ENCODE data around the gene JAML.
"Not testable (repeated sequence)": the region's sequence is repeated elsewhere in the genome, so short reads cannot be mapped to it uniquely, and the experiment has no call there.

Gene JAML

GRCh38 chr11:118192817-118193216 is 32.0 kb downstream of the JAML start:
- not testable (repeated sequence) for DNase-seq

GRCh38 chr11:118190942-118191506 is 33.8 kb downstream of the JAML start:
- DNase-seq: not testable (repeated sequence)

GRCh38 chr11:118186346-118187107 is 38.3 kb downstream of the JAML start:
- DNase-seq: no peak

DNA sequence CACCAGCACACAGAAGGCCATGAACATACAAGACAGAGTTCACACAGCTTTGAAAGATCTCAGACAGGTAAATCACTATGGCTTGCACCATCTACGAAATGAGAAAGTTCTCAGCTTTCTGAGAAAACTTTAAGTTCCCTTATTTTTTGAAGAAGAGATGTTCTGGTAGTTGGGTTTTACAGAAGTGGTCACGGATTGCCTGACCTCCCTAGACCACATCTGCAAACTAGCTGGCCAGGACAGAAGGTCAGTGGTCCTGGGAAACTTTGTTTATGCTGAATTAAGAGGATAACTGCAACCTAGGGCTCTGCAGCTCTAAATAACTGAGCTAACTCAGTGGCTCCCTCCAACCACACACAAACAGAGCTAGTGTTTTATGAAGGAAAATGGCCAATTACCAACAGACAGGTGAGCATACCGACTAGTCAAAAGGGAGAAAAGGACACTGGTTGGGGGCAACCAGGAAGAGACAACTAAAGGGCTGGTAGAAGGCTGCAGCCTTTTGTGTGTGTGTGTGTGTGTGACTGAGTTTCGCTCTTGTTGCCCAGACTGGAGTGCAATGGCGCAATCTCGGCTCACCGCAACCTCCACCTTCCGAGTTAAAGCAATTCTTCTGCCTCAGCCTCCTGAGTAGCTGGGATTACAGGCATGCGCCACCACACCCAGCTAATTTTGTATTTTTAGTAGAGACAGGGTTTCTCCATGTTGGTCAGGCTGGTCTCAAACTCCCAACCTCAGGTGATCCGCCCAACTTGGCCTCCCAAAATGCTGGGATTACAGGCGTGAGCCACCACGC is 39.8 kb downstream of the JAML start:
- no peak for DNase-seq

DNA sequence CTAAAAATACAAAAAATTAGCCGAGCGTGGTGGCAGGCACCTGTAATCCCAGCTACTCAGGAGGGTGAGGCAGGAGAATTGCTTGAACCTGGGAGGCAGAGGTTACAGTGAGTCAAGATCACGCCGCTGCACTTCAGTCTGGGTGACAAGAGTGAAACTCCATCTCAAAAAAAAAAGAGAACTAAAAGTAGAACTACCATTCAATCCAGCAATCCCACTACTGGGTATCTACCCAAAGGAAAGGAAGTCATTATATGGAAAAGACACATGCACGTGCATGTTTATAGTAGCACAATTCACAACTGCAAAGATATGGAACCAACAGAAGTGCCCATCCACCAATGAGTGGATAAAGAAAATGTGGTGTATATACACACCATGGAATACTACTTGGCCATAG is 41.1 kb downstream of the JAML start:
- not testable (repeated sequence) for DNase-seq

- DNase-seq: peak; percentile 8
Observed at GRCh38 chr11:118180300-118180703, 44.5 kb downstream of the JAML start.

DNA sequence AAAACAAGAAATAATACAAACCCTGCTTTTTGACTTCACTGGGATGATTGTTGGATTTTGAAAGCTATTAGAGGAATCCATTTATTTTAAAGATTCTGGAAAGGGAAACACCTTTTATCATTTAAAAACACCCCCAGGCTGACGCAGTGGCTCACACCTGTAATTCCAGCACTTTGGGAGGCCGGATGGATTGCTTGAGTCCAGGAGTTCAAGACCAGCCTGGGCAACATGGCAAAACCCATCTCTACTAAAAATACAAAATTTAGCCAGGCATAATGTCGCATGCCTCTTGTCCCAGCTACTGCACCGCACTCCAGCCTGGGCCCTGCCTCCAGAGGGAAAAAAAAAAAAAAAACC is 48.1 kb downstream of the JAML start:
- DNase-seq: no peak

DNA sequence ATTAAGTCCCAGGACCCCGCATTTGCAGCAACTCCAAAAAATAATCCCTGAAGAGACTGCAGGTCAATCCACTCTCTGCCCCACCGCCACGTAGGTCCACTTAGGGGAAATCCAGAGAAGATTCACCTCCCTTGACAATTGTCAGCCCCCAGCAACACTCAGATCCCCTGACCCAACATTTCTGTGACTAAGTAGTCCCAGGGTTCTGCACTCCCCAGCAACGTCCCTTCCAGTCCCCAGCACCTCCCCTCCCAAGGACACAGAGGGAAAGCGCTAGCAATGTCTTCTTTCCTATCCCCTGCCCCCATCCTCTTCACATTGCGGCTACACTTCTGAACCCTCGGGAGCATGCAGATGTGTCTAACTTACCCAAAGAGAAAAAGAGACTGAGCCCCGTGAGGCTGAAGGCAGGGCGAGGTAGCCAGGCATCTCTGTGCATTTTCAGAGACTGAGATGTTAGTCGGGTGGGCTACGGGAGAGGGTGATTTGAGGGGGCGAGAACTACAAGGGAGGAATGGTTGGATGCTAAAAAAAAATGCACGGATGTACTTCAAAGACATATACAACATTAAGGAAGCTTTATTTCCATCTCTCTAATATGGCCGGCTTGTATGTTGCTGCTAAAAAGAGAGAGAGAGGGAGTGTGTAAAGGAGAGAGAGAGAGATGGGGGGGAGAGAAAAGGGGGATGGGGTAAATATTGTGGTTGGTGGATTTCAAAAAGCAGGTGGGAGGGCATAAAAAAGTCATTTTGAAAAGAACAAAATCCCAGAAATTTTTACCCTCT is 48.6 kb downstream of the JAML start, which contains the start of gene SCN2B:
Gene SCN2B (minus strand): TSS at position 647 of the 785 bp plus-strand sequence. CDS start 208 bp downstream, at position 439.
- DNase-seq: no peak

DNA sequence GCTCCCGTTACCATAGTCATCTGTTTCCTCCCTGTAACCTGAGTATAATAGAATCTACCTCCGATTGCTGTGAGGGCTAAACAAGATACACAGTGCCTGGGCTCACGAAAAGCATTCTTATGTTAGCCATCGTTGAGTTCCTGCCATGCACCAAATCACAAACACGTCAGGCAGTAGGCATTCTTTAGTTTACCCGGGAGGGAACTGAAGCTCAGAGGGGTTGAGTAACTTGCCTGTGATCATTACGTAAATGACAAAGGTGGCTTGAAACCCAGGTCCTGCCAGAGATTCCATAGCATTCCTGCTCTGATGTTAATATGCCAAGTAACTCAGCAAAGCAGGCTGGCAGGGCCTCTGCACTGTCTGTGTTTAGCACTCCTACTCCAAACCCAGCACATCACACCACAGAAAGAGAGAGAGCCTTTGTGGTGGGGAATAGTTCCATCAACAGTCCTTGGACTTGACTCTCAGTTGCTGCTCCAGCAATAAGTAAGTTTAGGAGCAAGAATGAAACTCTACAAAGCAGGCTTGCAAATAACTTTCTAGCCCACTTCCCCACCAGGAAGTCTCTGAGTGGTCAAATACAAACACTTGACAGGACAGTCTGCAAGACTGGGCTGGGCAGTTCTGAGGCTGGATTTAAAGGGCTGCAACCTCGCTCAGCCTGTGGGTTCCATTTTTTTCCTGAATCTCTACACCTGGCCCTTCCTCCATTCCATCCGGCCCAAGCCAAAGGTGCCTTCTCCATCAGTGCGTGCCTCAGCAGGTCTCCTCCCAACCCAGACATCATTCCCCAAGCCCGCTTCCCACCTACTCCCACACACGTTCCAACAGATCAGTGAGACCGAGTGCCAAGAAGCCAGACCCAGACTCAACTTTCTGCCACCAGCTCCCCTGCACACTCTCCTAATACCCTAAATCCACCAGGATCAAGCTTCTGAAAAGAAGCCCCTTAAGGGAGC is 49.5 kb downstream of the JAML start:
- no peak for DNase-seq

DNA sequence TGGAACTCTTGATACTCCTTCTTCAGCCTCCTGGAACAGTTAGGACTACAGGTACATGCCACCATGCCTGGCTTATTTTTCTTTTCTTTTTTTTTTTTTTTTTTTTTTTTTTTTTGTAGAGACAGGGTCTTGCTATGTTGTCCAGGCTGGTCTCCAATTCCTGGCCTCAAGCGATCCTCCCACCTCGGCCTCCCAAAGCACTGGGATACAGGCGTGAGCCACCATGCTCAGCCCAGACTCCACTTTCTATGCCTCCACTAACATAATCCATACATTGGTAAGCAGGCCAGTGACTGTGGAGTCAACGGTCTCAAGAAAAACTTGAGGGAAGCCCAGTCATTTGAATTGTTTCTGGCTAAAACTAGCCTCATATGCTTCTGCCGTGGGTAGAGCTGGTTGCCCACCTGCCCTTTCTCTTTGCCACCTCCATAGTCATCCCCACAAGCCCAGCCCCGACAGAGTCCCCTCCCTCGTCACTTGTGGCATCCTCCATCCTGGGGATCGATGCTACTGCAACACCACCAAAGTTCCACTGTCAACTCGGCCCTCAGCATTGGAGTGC is 50.7 kb downstream of the JAML start:
- no peak for DNase-seq

DNA sequence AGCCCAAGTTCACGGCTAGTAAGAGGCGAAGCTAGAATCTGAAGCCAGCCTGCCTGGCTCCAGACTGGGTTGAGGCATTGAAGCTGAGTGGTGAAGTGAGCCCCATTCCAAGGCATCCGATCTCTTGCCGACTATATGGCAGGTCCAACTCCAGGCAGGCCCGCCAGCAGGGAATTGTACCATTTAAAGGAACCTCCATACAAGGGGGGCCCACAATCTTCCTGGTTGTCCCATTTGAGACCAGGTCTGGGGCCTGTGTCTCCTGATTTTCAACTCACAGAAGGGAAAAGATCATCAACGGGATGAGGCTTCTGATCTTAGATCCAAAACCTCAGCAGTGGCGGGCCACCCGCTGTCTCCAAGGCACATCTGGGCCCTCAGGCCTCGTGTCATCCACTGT is 52.5 kb downstream of the JAML start:
- DNase-seq: no peak

DNA sequence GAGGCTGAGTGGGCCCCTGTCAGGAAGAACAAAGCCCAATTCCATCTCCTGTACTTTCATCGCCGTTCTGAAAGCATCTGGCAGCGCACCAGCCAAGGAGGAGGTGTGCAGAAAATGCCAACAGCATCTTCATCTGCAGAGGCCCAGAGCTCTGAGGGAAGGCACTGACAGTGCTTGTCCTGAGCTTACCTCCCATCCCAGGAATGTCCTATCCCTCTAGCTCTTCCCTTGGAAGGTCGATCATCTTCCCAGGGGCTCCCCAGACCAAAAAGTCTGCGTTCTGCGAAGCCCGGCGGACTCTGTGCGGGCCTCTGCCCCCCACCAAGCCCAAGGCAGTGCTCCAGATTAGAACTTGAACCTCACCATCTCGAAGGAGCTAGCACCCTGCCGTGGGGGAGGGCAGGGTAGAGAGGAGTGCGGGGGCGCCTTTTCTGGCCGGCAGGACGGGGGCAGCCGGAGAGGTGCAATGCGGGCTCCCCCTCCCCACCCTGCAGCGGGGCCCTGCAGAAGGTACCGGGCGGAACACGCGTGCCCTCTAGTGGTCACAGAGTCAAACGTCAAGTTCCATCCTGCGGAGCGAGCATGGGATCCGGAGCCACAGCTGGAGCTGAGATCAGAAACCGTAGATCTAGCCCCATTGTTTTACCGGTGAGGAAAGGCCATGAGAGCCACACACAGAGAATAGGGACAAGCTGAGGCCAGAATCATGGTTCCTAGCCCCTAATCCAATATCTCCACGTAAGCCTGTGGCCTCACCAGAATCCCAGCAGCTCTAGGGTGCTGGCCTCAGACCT is 53.3 kb downstream of the JAML start:
- DNase-seq: peak; percentile 71

- DNase-seq: no peak
Observed at GRCh38 chr11:118170882-118171268, 53.9 kb downstream of the JAML start.

DNA sequence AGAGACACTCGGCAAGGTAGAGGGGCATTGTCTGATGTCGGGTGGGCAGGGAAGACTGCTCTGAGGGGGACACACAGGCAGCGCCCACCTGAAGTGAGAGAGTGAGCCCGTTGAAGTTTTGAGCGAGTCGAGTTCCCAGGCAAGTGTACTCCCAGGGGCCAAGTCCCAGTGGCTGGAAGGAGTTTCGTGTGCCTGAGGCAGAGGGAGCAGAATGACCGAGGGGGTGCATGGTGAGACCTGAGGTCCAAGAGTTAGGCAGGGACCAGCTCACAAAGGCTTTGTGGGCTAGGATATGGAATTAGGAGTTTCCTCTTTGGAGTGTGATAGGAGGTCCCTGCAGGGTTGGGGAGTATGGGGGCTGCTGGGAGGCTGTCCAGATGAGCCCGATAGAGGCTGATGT is 54.6 kb downstream of the JAML start:
- no peak for DNase-seq

DNA sequence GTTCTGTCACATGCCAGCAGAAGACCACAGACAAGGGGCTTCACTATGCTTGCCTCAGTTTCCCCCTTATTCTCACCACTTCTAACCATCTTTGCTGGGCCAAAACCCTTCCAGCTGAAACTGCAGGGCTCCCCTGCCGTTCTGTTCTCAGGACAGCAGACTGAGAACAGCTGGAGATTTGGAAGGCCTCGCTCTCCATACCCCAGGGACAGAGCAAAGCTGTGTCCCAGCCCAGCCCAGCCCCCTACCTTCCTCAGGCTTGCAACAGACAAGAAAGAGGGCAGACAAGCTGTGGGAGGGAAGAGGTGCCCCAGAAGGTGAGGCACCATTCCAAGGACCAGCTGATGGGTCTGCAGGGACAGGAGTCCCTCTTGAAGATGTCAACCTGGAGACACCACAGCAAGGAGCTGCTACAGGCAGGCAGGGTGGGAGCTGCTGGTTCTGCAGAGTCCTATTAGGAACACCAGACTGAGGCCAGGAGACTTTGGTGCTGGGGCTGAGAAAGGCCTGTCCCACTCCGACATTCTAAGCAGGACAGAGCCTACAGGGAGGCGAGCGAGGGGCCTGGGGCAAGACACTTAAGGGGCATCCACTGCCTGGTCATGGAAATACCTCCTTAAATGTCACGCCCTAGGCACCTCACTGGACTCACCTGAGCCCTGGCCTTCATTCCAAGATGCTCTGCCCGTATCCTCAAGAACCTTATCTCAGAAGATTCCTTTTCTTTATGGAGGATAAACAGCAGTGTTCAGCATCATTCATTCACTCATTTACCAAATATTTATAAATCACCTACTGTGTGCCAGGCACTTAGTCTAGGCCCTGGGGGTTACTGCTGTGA is 55.3 kb downstream of the JAML start:
- DNase-seq: no peak

GRCh38 chr11:118168751-118169150 is 56.1 kb downstream of the JAML start:
- DNase-seq: no peak

GRCh38 chr11:118168316-118168715 is 56.5 kb downstream of the JAML start:
- DNase-seq: no peak

DNA sequence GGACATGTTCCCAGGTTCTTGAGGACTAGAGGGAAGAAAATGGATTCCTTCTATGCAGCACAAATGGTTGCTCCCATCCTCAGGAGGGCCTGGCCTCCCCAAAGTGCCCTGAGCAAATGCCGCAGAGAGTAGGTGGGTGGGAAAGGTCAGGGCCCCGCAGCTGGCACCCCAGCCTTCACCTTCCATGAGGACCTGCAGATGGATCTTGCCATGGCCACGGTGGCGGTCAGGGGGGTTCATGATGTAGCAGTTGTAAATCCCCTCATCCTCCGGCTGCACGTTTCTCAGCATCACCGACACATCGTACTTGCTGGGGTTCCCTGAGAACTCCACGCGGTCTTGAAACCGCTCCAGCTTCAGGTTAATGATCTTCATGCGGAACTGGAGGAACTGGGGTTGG is 56.9 kb downstream of the JAML start:
- DNase-seq: no peak

GRCh38 chr11:118167253-118167652 is 57.6 kb downstream of the JAML start:
- DNase-seq: no peak

DNA sequence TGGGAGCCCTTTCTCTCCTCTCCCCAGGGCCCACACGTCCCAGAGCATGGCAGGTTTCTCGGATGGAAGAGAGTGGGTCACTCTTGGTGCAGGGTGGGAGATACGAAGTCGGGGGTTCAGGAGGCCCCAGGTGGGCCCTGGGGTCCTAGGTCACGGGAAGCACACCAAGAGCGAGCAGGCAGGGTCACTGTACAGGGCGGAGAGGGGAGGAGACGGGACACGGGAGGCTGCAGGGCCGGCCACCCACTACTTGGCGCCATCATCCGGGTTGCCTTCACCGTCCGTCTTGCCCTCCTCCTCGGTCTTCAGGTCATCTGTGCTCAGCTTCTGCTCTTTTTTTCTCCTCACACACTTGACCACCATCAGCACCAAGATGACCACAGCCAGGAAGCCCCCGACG is 58.2 kb downstream of the JAML start:
- no peak for DNase-seq

Measured in activated CD4-positive, alpha-beta T cell treated with anti-CD3 and anti-CD28 coated beads, Interleukin-2, amount 50 U/mL, for 16 hours (primary cell).